HCT116 (cell line): ENCODE data around the gene SLC66A1. TPM values are rescaled to one million over a fixed set of nuclear protein-coding genes. Genes with fewer than 3 reads are reported as not detected.

Experiments
- ATAC-seq: fragments of 200-7000 bp; cut with Tn5 transposase; 2 replicates; pipeline ENCODE4 v1.9.1; 2020; ENCODE audit warnings: mild to moderate bottlenecking, moderate library complexity
- BruUV-seq: library from RNA; stranded (reverse); fragments of 400-500 nt; replicated peaks from 2 replicates; lab custom pipeline; 2021; lab: Mats Ljungman, UMichigan
- CTCF ChIA-PET: fragments of 300-600 bp; sonication (Branson Sonifier 250); formaldehyde crosslinking; loops from one replicate; lab custom pipeline; 2021; ENCODE audit warnings: antibody characterized with exemption; lab: Charles Lee
- POLR2A ChIA-PET: fragments of 300-600, 350-600 bp; sonication (Branson Sonifier 250); formaldehyde crosslinking; loops from one replicate; lab custom pipeline; 2021; ENCODE audit warnings: antibody characterized with exemption; lab: Charles Lee
- RAD21 ChIA-PET, 2 experiments: fragments of 300-600 bp; sonication (Branson Sonifier 250); formaldehyde crosslinking; loops; one replicate each; lab custom pipeline; 2023; ENCODE audit warnings: low total read pairs in 2 of 2; ENCODE audit not compliant: uncharacterized antibody in 2 of 2, unreplicated experiment in 2 of 2, low non-redundant PET in 1 of 2; lab: Charles Lee
- DNase-seq: peaks from one replicate; pipeline ENCODE4 v3.0.0-alpha.2; 2010; ENCODE audit warnings: low read depth, low spot score
- H2AFZ ChIP-seq: fragments of 200-600 bp; shearing (Covaris generic), sonication (generic); 2 replicates; pipeline ENCODE4 v1.6.1; 2017; ENCODE audit warnings: low read depth, mixed run types, mixed read lengths, antibody characterized with exemption, low read length; ENCODE audit not compliant: poor library complexity, severe bottlenecking
- H3K27ac ChIP-seq: 2 replicates; pipeline ENCODE4 v1.5.1; 2012; ENCODE audit warnings: low read depth, low read length
- H3K27me3 ChIP-seq: fragments of 200-600 bp; sonication (generic); 2 replicates; pipeline ENCODE4 v1.6.1; 2016; ENCODE audit warnings: mixed run types, low read length, mixed read lengths; ENCODE audit not compliant: insufficient read depth
- H3K36me3 ChIP-seq, 2 experiments: fragments of 200-500 bp in 1 of 2; fragments of 200-600 bp in 1 of 2; sonication (Bioruptor generic) in 1 of 2; sonication (generic) in 1 of 2; 2 replicates each; pipeline versions ENCODE4 v1.5.1 to v1.6.1; 2014 to 2016; ENCODE audit warnings: low read length in 2 of 2, inconsistent platforms in 1 of 2, mixed read lengths in 1 of 2, mixed run types in 1 of 2; ENCODE audit not compliant: insufficient read depth in 2 of 2, control insufficient read depth in 1 of 2
- H3K4me1 ChIP-seq, 2 experiments: fragments of 200-600 bp in 1 of 2; sonication (generic) in 1 of 2; 2 replicates each; pipeline versions ENCODE4 v1.5.1 to v1.6.1; 2012 to 2017; ENCODE audit warnings: low read length in 2 of 2, inconsistent platforms in 1 of 2, mild to moderate bottlenecking in 1 of 2, mixed read lengths in 1 of 2, mixed run types in 1 of 2, moderate library complexity in 1 of 2; ENCODE audit not compliant: insufficient read depth in 2 of 2, control insufficient read depth in 1 of 2
- H3K4me2 ChIP-seq: fragments of 200-600 bp; sonication (generic); 2 replicates; pipeline ENCODE4 v1.6.1; 2017; ENCODE audit warnings: mixed run types, low read length, mixed read lengths
- H3K4me3 ChIP-seq, 2 experiments: fragments of 200-600 bp in 1 of 2; sonication (generic) in 1 of 2; replicated peaks in 1 of 2; 2 replicates each; pipeline ENCODE4 v1.5.1; 2011 to 2016; ENCODE audit warnings: low read length in 2 of 2, control low read depth in 1 of 2, low read depth in 1 of 2, mild to moderate bottlenecking in 1 of 2, mixed read lengths in 1 of 2, mixed run types in 1 of 2
- H3K79me2 ChIP-seq: fragments of 200-600 bp; sonication (generic); 2 replicates; pipeline ENCODE4 v1.6.1; 2017; ENCODE audit warnings: mild to moderate bottlenecking, mixed run types, low read length, moderate library complexity, mixed read lengths; ENCODE audit not compliant: insufficient read depth
- H3K9ac ChIP-seq: fragments of 200-600 bp; sonication (generic); 2 replicates; pipeline ENCODE4 v1.6.1; 2016; ENCODE audit warnings: low read length, mixed read lengths
- H3K9me2 ChIP-seq: fragments of 200-600 bp; sonication (generic), shearing (Covaris generic); 2 replicates; pipeline ENCODE4 v1.6.1; 2017; ENCODE audit warnings: mixed run types, mild to moderate bottlenecking, moderate library complexity; ENCODE audit not compliant: insufficient read depth
- H3K9me3 ChIP-seq, 2 experiments: fragments of 200-500 bp in 1 of 2; fragments of 200-600 bp in 1 of 2; sonication (Bioruptor generic) in 1 of 2; sonication (generic) in 1 of 2; 2 replicates each; pipeline ENCODE4 v1.6.1; 2014 to 2017; ENCODE audit warnings: low read length in 2 of 2, mixed read lengths in 2 of 2, inconsistent platforms in 1 of 2, low read depth in 1 of 2, mild to moderate bottlenecking in 1 of 2, mixed run types in 1 of 2, moderate library complexity in 1 of 2; ENCODE audit not compliant: control insufficient read depth in 1 of 2, insufficient read depth in 1 of 2
- H4K20me1 ChIP-seq: fragments of 200-600 bp; sonication (generic), shearing (Covaris generic); 2 replicates; pipeline ENCODE4 v1.6.1; 2017; ENCODE audit warnings: mixed run types, mild to moderate bottlenecking, moderate library complexity; ENCODE audit not compliant: insufficient read depth
- CBX3 ChIP-seq: IDR thresholded peaks from 2 replicates; pipeline ENCODE4 v1.6.1; 2012; ENCODE audit warnings: low read depth
- EGR1 ChIP-seq: IDR thresholded peaks from 2 replicates; pipeline ENCODE4 v1.6.1; 2012; ENCODE audit warnings: low read depth
- ELF1 ChIP-seq: IDR thresholded peaks from 2 replicates; pipeline ENCODE4 v1.6.1; 2012; ENCODE audit warnings: low read depth, borderline replicate concordance
- EZH2phosphoT487 ChIP-seq: fragments of 200-600 bp; IDR thresholded peaks from 2 replicates; pipeline ENCODE4 v1.6.1; 2018; ENCODE audit warnings: antibody characterized with exemption, borderline replicate concordance
- FOSL1 ChIP-seq: IDR thresholded peaks from 2 replicates; pipeline ENCODE4 v1.6.1; 2012; ENCODE audit warnings: low read depth
- POLR2A ChIP-seq: IDR thresholded peaks from 2 replicates; pipeline ENCODE4 v1.7.0; 2011; ENCODE audit warnings: borderline replicate concordance; ENCODE audit not compliant: insufficient read depth, insufficient read length; ENCODE audit errors: extremely low read depth
- POLR2AphosphoS5 ChIP-seq: IDR thresholded peaks from 2 replicates; pipeline ENCODE4 v1.6.1; 2011; ENCODE audit warnings: mild to moderate bottlenecking, low read depth, low read length, moderate library complexity
- SRF ChIP-seq: IDR thresholded peaks from 2 replicates; pipeline ENCODE4 v1.6.1; 2012; ENCODE audit warnings: low read depth
- TCF7L2 ChIP-seq: IDR thresholded peaks from 2 replicates; pipeline ENCODE4 v1.7.0; 2011; ENCODE audit warnings: borderline replicate concordance, inconsistent platforms; ENCODE audit not compliant: insufficient read depth, insufficient read length; ENCODE audit errors: extremely low read depth
- YY1 ChIP-seq: IDR thresholded peaks from 2 replicates; pipeline ENCODE4 v1.6.1; 2011; ENCODE audit warnings: low read length, low read depth, moderate library complexity, mild to moderate bottlenecking; ENCODE audit not compliant: insufficient replicate concordance; ENCODE audit errors: extremely low read depth
- ZFX ChIP-seq: fragments of 450-650 bp; IDR thresholded peaks from 2 replicates; pipeline ENCODE4 v1.6.1; 2017
- ZNF274 ChIP-seq: fragments of 200-500 bp; sonication (Bioruptor generic); IDR thresholded peaks from 2 replicates; pipeline ENCODE4 v1.6.1; 2014; ENCODE audit warnings: mild to moderate bottlenecking, low read depth, low read length, inconsistent platforms
- intact Hi-C: fragments of 100-400 bp; cut with micrococcal nuclease; formaldehyde crosslinking; loops from 2 replicates; pipeline ENCODE4 v1.10.0; 2022
- total RNA-seq: library from RNA; stranded (reverse); gene quantifications from one replicate; pipeline ENCODE4 v1.2.1, GENCODE V29; 2021; ENCODE audit not compliant: unreplicated experiment
- TF ChIP-seq, protein P1 (sequence below): IDR thresholded peaks from 2 replicates; pipeline ENCODE4 v1.6.1; 2012
- TF ChIP-seq, protein P2 (sequence below): IDR thresholded peaks from 2 replicates; pipeline ENCODE4 v1.6.1; 2012
- TF ChIP-seq, protein P3 (sequence below): IDR thresholded peaks from 2 replicates; pipeline ENCODE4 v1.6.1; 2012; ENCODE audit warnings: low read depth

Gene SLC66A1
- total RNA-seq, 1 experiment from 2014 or later = 11.1 TPM

DNA sequence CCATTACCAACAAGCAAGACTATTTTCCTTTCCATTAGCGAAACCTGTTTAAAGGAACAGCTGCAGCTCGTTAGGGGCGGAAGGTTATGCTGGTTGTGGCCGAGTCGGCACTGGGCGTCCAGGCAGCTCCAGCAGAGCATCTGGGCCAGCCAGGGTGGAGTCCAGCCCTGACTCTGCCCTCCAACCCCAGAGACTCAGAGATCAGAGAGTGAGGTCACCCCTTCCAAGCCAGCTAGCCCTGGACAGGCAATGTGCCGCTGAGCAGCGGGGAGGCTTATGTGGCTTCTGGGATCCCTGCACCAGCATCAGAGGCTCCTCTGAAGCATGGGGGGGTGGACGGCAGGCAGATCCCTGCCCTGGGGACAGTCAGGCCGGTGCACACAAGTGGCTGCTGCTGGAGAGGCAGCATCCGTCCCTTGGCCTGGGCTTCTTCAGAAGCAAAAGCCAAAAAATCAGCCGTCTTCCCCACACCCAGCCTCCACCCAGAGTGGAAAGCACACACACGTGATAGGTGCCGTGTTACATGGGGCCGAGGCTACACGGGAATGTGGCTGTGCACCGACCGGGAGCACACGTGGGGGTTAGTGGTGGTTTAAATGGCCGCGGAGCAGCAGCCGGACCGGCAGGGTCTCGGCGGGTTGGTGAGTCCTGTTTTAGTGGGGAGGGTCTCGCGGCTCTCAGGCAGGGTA, 30.1 kb downstream of the SLC66A1 start:
- TF ChIP-seq YY1 (no peak), ZFX (no peak), ZNF274 (no peak), POLR2AphosphoS5 (no peak), ELF1 (no peak), SRF (no peak), EZH2phosphoT487 (no peak), TCF7L2 (no peak), POLR2A (no peak), FOSL1 (no peak), EGR1 (no peak), CBX3 (no peak)
- TF ChIP-seq, protein P1, sequence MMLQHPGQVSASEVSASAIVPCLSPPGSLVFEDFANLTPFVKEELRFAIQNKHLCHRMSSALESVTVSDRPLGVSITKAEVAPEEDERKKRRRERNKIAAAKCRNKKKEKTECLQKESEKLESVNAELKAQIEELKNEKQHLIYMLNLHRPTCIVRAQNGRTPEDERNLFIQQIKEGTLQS = no peak
- TF ChIP-seq, protein P2, sequence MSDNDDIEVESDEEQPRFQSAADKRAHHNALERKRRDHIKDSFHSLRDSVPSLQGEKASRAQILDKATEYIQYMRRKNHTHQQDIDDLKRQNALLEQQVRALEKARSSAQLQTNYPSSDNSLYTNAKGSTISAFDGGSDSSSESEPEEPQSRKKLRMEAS = no peak
- TF ChIP-seq, protein P3, sequence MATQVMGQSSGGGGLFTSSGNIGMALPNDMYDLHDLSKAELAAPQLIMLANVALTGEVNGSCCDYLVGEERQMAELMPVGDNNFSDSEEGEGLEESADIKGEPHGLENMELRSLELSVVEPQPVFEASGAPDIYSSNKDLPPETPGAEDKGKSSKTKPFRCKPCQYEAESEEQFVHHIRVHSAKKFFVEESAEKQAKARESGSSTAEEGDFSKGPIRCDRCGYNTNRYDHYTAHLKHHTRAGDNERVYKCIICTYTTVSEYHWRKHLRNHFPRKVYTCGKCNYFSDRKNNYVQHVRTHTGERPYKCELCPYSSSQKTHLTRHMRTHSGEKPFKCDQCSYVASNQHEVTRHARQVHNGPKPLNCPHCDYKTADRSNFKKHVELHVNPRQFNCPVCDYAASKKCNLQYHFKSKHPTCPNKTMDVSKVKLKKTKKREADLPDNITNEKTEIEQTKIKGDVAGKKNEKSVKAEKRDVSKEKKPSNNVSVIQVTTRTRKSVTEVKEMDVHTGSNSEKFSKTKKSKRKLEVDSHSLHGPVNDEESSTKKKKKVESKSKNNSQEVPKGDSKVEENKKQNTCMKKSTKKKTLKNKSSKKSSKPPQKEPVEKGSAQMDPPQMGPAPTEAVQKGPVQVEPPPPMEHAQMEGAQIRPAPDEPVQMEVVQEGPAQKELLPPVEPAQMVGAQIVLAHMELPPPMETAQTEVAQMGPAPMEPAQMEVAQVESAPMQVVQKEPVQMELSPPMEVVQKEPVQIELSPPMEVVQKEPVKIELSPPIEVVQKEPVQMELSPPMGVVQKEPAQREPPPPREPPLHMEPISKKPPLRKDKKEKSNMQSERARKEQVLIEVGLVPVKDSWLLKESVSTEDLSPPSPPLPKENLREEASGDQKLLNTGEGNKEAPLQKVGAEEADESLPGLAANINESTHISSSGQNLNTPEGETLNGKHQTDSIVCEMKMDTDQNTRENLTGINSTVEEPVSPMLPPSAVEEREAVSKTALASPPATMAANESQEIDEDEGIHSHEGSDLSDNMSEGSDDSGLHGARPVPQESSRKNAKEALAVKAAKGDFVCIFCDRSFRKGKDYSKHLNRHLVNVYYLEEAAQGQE = no peak

More for the DNA sequence above, 30.1 kb downstream of the SLC66A1 start:
- Histone ChIP-seq H3K4me1 (peaks cover 17 to 22% of the 10 kb centered on the region in 2 experiments), H3K79me2 (no peaks in the 10 kb centered on the region), H3K4me3 (no peak overlapping the region), H3K36me3 (no peaks in the 10 kb centered on the region; a peak in 1 of 4 replicates), H2AFZ (no peak overlapping the region), H3K9ac (no peak overlapping the region), H3K9me3 (no peaks in the 10 kb centered on the region), H3K9me2 (no peaks in the 10 kb centered on the region), H3K27ac (no peak overlapping the region), H4K20me1 (no peaks in the 10 kb centered on the region), H3K27me3 (no peaks in the 10 kb centered on the region), H3K4me2 (no peak overlapping the region)
- ChIA-PET POLR2A (no interaction called here), CTCF (interaction anchor here (0.8 to 1.6 kb wide), 3 partner anchors 309 to 319 kb away, joined by 3 to 6 read pairs (median 3); no protein-coding TSS in a partner anchor), RAD21 (no interaction called here)
- intact Hi-C loops = loop anchor here (5.0 kb wide), 1 partner anchor 145 kb away; the partner anchor contains the start of gene CAPZB
- no TSS peak for BruUV-seq
- ATAC-seq (no peak), DNase-seq (no peak)
